Right lobe of liver (tissue), 6 donors: Measurements from ENCODE around the gene LYL1. TPM values are rescaled to one million over a fixed set of nuclear protein-coding genes. Genes with fewer than 3 reads are reported as not detected.
A peak's percentile ranks its signal among the peaks of the same experiment; 100 is the strongest.

Source experiments
- ATAC-seq, 4 donors: fragments of 200-7000 bp; cut with Tn5 transposase; one replicate each; pipeline ENCODE4 v1.9.1; 2020; ENCODE audit warnings: mild to moderate bottlenecking in 4 of 4, moderate library complexity in 4 of 4
- DNase-seq, 3 donors: peaks; one replicate each; pipeline ENCODE4 v3.0.0-alpha.2; 2020
- H3K27ac ChIP-seq, 3 donors: fragments of 200-600 bp; one replicate each; pipeline ENCODE4 v1.8.0; 2022
- H3K27me3 ChIP-seq, 2 donors: fragments of 200-600 bp; one replicate each; pipeline ENCODE4 v1.8.0; 2022
- H3K36me3 ChIP-seq, 4 donors: fragments of 200-600 bp; sonication (generic) in 1 of 4; one replicate each; pipeline versions ENCODE4 v1.5.1 to v1.8.0; 2017 to 2022; ENCODE audit warnings: control low read depth in 1 of 4
- H3K4me1 ChIP-seq, 4 donors: fragments of 200-600 bp; sonication (generic) in 1 of 4; one replicate each; pipeline versions ENCODE4 v1.5.1 to v1.8.0; 2017 to 2022; ENCODE audit warnings: control low read depth in 1 of 4
- H3K4me3 ChIP-seq, 3 donors: fragments of 200-600 bp; one replicate each; pipeline ENCODE4 v1.8.0; 2022
- H3K9me3 ChIP-seq, 4 donors: fragments of 200-600 bp; sonication (generic) in 1 of 4; one replicate each; pipeline versions ENCODE4 v1.5.1 to v1.8.0; 2017 to 2022; ENCODE audit warnings: control low read depth in 1 of 4
- CTCF ChIP-seq, 4 donors: fragments of 200-600 bp in 3 of 4; fragments of 450-650 bp in 1 of 4; IDR thresholded peaks; one replicate each; pipeline versions ENCODE4 v1.5.1 to v1.8.0; 2016 to 2022; ENCODE audit warnings: antibody characterized with exemption in 4 of 4, mild to moderate bottlenecking in 2 of 4
- POLR2A ChIP-seq: fragments of 450-650 bp; IDR thresholded peaks from one replicate; pipeline ENCODE4 v1.6.1; 2017; ENCODE audit warnings: antibody characterized with exemption, mild to moderate bottlenecking
- whole genome bisulfite sequencing: methylation state at CpG from one replicate; pipeline ENCODE4 v1.1.6; 2018; ENCODE audit warnings: low coverage, low lambda C conversion rate; ENCODE audit not compliant: insufficient coverage; ENCODE audit errors: missing lambda C conversion rate; 5-methylcytosine and 5-hydroxymethylcytosine counted together
- intact Hi-C, 2 donors: fragments of 100-400 bp; cut with DNase I; formaldehyde crosslinking; loops; one replicate each; pipeline versions ENCODE4 v1.11.2 to v1.14.1; 2022
- total RNA-seq, 6 experiments: library from RNA; depleted of rRNA in 2 of 6; stranded (reverse); fragments of >200 nt in 2 of 6; fragmentation: NEBNext Ultra II Directional in 3 of 6; extraction: Animal tissue kit (Norgen Biotek cat#: 25700) in 3 of 6; gene quantifications; one replicate each; pipeline versions ENCODE4 v1.1.0 to v1.2.4, GENCODE V29; 2016 to 2023
- donor health status: DM: no; HTN: yes; CAD: no.
- donor health status: DM: no; HTN: no; CAD: no.
- donor health status: DM: no; HTN: no; CAD: no.
- donor health status: DM: no; HTN: yes; CAD: no.
- donor health status: DM: no; HTN: yes; CAD: no.

Gene LYL1
- total RNA-seq, 6 experiments from 2014 or later = 1.1 to 3.7 (median 2.3) TPM

GRCh38 chr19:13082192-13083007 is 20.3 kb downstream of the LYL1 start:
- Histone ChIP-seq H3K36me3 (no peaks in the 10 kb centered on the region), H3K27ac (peak overlapping the region; percentile 18 to 72 (median 45)), H3K9me3 (no peaks in the 10 kb centered on the region), H3K27me3 (no peaks in the 10 kb centered on the region), H3K4me1 (peaks cover 0 to 43% (median 11%) of the 10 kb centered on the region in 4 donors), H3K4me3 (no peak overlapping the region)
- intact Hi-C loops = no loop called here
- peak; percentile 87 to 89 (median 88) for ATAC-seq
- WGBS = 31% methylated on average over 4 of the region's 14 CpGs
- peak; percentile 69 to 85 (median 79) for DNase-seq
- peak; percentile 30 for TF ChIP-seq POLR2A
- TF ChIP-seq CTCF (IDR thresholded peaks at IDR 0.05) = peak in 2 of 4 donors; percentile 15 to 20

- H3K4me3 ChIP-seq = no peak overlapping the region
- no peaks in the 10 kb centered on the region for H3K9me3 ChIP-seq
- no peaks in the 10 kb centered on the region for H3K27me3 ChIP-seq
- DNase-seq (no peak), ATAC-seq (no peak)
- no peaks in the 10 kb centered on the region for H3K36me3 ChIP-seq
- intact Hi-C loops = no loop called here
- no peak overlapping the region for H3K27ac ChIP-seq
- TF ChIP-seq POLR2A (no peak), CTCF (IDR thresholded peaks at IDR 0.05) (no peak)
- 72% methylated on average over 5 of the region's 16 CpGs for WGBS
- peaks cover 0 to 39% (median 11%) of the 10 kb centered on the region in 4 donors for H3K4me1 ChIP-seq
Observed at GRCh38 chr19:13079542-13079986, 23.1 kb downstream of the LYL1 start.

- no peaks in the 10 kb centered on the region for H3K9me3 ChIP-seq
- TF ChIP-seq POLR2A (no peak), CTCF (IDR thresholded peaks at IDR 0.05) (no peak)
- peaks cover 0 to 39% (median 11%) of the 10 kb centered on the region in 4 donors for H3K4me1 ChIP-seq
- ATAC-seq (peak in 1 of 4 donors; percentile 3), DNase-seq (no peak)
- no peaks in the 10 kb centered on the region for H3K36me3 ChIP-seq
- H3K27me3 ChIP-seq = no peaks in the 10 kb centered on the region
- WGBS = 40% methylated on average over 1 of the region's 12 CpGs
- no peak overlapping the region for H3K4me3 ChIP-seq
- intact Hi-C loops = no loop called here
- H3K27ac ChIP-seq = no peak overlapping the region
Observed at GRCh38 chr19:13078897-13079541, 23.6 kb downstream of the LYL1 start.

- Histone ChIP-seq H3K4me3 (no peak overlapping the region), H3K4me1 (peaks cover 0 to 33% (median 10%) of the 10 kb centered on the region in 4 donors), H3K27ac (no peak overlapping the region), H3K27me3 (no peaks in the 10 kb centered on the region), H3K9me3 (no peaks in the 10 kb centered on the region), H3K36me3 (no peaks in the 10 kb centered on the region)
- DNase-seq = no peak
- TF ChIP-seq POLR2A (no peak), CTCF (IDR thresholded peaks at IDR 0.05) (no peak)
- intact Hi-C loops = no loop called here
- WGBS = 86% methylated on average over 5 of the region's 10 CpGs
- ATAC-seq = no peak
Observed at GRCh38 chr19:13078381-13078780, 24.3 kb downstream of the LYL1 start.
